ENCODE measurements around the gene RNF217.
"Not testable (repeated sequence)": the region's sequence is repeated elsewhere in the genome, so short reads cannot be mapped to it uniquely, and the experiment has no call there.

Gene RNF217

GRCh38 chr6:125102411-125102810, 140.2 kb downstream of the RNF217 start:
- FAIRE-seq = no peak

DNA sequence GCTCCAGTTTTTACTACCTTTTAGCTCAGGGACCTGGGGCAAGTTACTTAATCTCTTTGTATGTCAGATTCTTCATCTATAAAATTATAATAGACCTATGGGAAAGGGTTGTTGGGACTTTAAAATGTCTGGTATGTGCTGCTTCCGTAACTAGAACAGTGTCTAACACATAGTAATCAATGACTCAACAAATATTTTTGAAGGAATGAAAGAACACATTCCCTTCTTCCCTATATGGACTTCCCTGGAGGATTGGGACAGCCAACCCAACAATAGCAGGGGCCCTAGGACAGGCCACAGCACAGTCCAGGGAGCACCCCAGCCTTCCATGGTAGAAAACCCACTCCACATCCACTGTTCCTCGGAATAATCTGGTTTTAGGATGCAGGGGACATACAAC, 140.7 kb downstream of the RNF217 start:
- FAIRE-seq = no peak

- FAIRE-seq = no peak
Observed at GRCh38 chr6:125104425-125104824, 142.2 kb downstream of the RNF217 start.

DNA sequence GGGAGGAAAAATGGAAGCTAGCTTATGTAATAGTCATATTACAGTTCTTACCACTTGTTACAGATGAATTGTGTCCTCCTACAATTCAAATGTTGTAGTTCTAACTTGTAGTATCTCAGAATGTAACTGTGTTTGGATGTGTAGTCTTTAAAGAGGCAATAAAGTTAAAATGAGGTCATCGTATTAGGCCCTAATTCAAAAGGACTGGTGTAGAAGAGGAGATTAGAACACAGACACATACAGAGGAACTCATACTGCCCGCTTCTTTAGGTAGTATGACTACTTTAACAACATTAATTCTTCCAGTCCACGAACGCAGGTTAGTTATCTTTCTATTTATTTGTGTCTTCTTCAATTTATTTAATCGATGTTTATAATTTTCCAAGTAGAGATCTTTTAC, 144.8 kb downstream of the RNF217 start:
- no peak for FAIRE-seq

DNA sequence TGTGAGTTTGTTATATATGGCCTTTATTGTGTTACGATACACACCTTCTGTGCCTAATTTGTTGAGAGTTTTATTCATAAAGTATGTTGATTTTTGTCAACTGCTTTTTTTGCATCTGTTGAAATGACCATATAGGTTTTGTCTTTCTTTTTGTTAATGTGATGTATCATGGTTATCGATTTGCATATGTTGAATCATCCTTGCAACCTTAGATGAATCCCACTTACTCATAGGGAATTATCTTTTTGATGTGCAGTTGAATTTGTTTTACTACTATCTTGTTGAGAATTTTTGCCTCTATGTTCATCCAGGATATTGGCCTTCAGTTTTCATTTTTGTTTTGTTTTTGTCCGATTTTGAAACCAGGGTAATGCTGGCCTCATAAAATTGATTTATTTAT, 145.7 kb downstream of the RNF217 start:
- FAIRE-seq = no peak

GRCh38 chr6:125110056-125110455, 147.8 kb downstream of the RNF217 start:
- no peak for FAIRE-seq

DNA sequence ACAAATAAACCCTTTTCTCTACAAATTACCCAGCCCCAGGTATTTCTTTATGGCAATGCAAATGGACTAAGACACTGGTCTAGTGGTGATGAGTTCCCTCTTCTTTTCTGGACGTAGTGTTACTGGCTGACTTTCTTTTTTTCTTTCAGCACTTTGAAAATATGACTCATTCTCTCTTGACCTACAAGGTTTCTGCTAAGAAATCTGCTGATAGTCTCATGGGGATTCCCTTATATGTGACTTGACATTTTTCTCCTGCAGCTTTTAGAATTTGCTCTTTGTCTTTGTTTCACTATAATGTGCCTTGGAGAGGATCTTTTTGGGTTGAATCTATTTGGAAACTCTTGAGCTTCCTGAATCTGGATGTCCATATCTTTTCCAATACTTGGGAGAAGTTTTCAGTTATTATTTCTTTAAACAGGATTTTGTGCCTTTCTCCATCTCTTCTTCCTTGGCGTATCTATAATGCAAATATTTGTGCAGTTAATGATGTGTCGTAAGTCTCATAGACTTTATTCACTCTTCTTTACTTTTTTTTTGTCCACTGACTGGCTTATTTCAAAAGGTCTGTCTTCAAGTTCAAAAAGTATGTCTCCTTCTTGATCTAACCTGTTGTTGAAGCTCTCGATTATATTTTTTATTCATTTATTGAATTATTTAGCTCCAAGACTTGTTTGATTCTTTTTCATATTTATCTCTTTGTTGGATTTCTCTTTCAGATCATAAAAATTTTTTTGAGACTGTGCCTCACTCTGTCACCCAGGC, 149.2 kb downstream of the RNF217 start:
- FAIRE-seq = no peak

DNA sequence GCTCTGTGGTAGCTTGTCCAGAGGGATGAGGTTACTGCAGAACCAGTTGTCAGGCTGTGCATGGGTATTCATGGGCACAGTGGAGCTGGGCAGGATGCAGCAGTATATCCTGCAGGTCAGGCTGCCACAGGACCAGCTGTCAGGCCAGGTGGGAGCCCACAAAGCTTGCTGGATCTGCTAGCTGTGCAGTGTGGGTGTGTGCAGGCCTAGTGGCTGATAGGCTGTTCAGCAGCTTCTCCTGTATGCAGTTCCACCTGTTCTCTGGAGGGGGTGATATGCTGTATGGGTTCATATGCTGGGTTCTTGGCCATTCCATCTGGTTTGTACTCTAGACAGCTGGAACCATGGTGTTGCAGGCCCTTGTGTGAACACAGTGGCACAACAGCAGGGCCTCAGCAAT, 150.7 kb downstream of the RNF217 start:
- FAIRE-seq = no peak

GRCh38 chr6:125114248-125114858, 152.1 kb downstream of the RNF217 start:
- peak; percentile 61 for FAIRE-seq

DNA sequence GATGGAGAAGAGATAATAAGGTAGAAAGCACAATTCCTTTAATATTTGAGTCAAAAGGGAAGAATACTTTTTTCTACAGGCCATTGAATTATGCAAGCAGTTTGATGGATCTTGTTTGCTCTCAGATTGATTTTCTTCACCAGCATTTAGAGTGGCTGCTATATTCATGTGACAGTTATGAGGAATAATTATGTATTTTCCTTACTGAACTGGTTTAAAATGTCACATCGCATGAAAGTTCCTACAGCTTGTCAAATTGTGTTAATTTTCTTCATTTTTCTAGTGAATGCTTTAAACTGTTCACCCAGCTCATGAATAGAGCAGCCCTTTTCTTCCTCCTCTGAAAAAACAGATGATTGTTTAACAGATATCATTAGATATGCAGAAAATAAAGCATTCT, 153.9 kb downstream of the RNF217 start:
- FAIRE-seq = no peak

GRCh38 chr6:125116710-125117109, 154.5 kb downstream of the RNF217 start:
- FAIRE-seq = no peak

DNA sequence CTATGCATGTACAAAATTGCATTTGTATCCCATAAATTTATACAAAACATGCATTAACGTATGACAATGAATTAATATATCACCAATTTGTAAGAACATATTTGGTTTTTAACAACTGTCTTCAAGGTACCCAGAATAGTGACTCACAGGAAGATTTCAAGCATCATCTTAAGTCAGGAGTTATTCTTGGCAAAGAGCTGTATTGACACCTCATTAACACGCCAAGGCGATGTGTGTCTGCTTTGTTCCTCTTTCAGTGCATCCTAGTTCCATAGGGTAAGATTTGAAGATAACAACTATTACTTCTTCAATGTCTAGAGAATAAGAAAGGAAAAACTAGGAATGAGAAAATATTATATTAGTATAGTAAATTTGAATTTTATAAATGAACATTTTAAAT, 155.6 kb downstream of the RNF217 start:
- FAIRE-seq = no peak

GRCh38 chr6:125120054-125120590, 157.9 kb downstream of the RNF217 start:
- FAIRE-seq = no peak

DNA sequence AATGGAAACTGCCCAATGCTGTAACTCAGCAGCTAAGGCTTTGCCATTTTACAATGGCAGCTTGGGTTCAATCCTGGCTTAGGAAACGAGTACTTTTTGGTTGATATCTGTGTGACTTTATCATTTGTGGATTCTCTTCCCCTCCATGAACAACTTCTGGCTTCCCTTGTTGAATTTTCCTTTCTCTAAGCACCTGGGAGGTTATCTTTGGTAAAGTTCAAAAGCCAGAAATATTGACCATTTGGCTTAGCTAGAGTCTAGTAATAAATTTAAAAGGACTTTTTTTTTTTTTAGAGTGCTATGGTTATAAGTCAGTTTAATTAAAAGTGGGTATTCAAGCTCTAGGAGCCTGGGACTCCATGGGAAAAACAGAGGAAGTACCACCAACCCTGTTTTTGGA, 159.7 kb downstream of the RNF217 start:
- no peak for FAIRE-seq

DNA sequence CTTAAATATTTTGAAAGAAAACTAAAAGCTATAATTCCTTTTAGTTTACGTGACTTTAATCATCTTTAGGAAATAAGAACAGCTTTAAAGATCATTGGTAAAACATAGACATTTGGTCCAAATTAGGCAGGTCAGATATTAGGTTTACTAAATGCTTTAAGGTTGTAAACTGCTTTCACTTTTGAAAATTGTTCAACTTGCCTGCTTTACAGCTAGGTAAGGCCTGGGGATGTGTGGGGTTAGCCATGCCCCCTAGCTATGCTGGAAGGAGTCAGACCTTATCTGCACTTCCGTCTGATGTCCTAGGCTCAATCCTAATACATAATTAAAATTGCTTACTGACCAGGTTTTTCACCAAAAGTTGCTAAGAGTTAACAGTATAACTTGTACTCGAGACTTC, 160.8 kb downstream of the RNF217 start:
- no peak for FAIRE-seq

DNA sequence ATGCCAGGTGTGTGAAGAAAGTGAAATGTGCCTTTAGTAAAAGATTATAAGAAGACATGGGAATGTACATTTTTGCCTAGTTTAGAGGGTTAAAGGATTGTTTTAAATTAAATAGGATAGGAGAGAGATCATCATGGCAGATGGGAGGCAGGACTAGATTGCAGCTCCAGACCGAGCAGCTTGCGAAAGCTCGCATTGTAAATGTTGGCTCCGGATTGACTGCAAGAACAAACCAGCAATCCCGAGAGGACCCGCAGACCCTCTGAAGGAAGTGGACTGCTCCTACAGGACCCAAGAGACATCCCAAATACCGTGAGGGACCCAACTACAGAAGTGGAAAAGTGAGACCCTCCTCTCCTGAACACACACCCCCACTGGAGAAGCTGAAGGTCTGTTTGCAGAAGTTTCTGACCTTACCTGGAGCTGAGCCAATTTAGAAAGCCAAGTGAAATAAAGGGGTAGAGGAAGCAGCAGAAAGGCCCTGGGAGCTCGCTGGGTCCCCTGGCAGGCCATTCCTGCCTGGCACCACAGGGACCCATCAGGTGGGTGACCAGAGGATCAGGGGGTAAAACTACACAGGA, 161.3 kb downstream of the RNF217 start:
- FAIRE-seq = no peak

DNA sequence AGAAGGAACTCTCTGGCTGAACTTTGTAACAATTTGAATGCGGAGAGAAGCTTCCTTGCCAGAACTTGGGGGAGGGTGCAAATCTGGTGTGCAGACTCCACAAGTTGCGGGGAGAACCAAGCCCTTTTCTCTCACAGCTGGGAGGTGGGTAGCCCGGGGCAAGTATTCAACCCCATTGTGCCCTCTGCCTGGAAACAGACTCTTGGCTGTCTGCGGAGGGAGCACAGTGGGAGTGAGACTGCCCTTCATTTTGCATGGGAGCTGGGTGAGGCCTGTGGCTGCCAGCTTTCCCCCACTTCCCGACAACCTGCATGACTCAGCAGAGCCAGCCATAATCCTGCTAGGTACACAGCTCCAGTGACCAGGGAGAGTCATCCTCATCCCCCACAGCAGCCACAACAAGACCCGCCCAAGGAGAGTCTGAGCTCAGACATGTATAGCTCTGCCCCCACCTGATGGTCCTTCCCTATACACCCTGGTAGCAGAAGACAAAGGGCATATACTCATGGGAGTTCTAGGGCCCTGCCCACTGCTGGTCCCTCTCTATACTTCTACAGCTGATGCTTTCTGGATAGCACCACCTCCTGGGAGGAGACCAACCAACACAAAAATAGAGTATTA, 161.9 kb downstream of the RNF217 start:
- FAIRE-seq = no peak

GRCh38 chr6:125125856-125126255, 163.6 kb downstream of the RNF217 start:
- FAIRE-seq = not testable (repeated sequence)

- no peak for FAIRE-seq
Observed at GRCh38 chr6:125129354-125129753, 167.1 kb downstream of the RNF217 start.

DNA sequence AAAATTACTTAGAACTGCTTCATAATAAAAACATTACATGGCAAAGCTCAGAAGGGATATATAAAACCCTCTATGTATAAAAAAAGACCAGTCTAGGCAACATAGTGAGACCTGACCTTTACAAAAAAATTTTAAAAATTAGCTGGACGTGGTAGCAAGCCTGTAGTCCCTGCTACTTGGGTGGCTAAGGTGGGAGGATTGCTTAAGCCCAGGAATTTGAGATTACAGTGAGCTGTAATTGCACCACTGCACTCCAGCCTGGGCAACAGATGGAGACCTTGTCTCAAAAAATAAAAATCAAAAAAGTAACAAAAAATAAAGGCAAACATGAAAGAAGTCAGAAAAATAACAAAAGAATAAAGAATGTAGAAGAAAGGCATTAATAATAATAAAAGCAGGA, 169.8 kb downstream of the RNF217 start:
- no peak for FAIRE-seq

GRCh38 chr6:125136378-125136777, 174.1 kb downstream of the RNF217 start:
- no peak for FAIRE-seq

DNA sequence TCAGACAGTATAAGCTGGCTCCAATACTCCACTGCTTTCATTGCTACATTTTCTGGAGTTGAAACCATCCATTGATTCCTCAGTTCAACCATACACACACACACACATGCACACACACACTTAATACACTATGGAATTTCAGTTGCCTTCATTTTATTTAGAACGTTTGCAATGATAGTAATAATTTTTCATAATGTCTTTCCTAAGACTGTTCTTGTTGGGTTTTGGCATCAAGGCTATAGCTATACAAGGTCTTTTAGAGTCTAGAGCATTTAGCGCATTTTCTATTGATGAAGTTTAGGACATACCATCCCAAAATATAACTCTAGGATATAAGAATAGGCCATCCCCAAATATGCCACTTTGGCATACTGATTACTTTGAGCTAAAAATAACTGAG, 175.8 kb downstream of the RNF217 start:
- FAIRE-seq = no peak

DNA sequence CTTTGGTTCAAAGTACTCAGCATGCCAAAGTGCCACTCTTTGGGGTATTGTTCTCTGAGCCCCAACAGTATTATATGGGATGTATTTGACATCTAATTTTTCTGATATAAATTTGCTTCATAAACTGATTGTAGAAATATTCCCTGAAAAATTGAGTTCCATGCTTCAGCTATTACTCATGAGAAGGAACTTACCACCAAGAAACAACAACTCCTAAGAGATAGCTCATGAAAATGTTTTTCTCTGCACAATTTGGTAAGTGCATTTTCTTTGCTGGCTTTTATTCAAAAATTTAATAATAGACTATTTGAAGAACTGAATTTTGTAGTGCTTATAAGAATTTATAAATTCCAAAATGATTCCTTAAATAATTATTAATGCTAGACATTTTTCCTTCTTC, 178.6 kb downstream of the RNF217 start:
- no peak for FAIRE-seq
